A549 (cell line): ENCODE measurements around the gene CTAG2.
"Not testable (repeated sequence)": the region's sequence is repeated elsewhere in the genome, so short reads cannot be mapped to it uniquely, and the experiment has no call there.

Experiments used
- CEBPB ChIP-seq, 2 experiments: fragments of >200 bp in 1 of 2; sonication (Bioruptor Twin) in 1 of 2; formaldehyde crosslinking in 1 of 2; IDR thresholded peaks; 2 replicates each; pipeline ENCODE4 v1.6.1; 2012 to 2016
- EP300 ChIP-seq, 2 experiments: fragments of >200 bp; sonication (Bioruptor Twin); formaldehyde crosslinking; IDR thresholded peaks; 2 replicates in 1 of 2; 3 replicates in 1 of 2; pipeline ENCODE4 v1.6.1; 2016 to 2017
- FOSL2 ChIP-seq, 2 experiments: fragments of 450-650 bp in 1 of 2; fragments of >200 bp in 1 of 2; sonication (Bioruptor Twin) in 1 of 2; formaldehyde crosslinking; IDR thresholded peaks; 2 replicates each; pipeline versions ENCODE4 v1.5.0 to v1.6.1; 2016 to 2020; ENCODE audit warnings: mild to moderate bottlenecking in 1 of 2, moderate library complexity in 1 of 2
- KDM5A ChIP-seq: fragments of 200-600 bp; sonication (generic); IDR thresholded peaks from 2 replicates; pipeline ENCODE4 v1.6.1; 2016; ENCODE audit warnings: antibody characterized with exemption, mild to moderate bottlenecking
- MAFK ChIP-seq: fragments of 450-650 bp; IDR thresholded peaks from 2 replicates; pipeline ENCODE4 v1.6.1; 2014; ENCODE audit not compliant: partially characterized antibody
- MYC ChIP-seq: IDR thresholded peaks from 2 replicates; pipeline ENCODE4 v1.6.1; 2012; ENCODE audit warnings: mild to moderate bottlenecking, inconsistent platforms, low read length, improper control_type of control experiment, borderline replicate concordance
- NR3C1 ChIP-seq: fragments of >200 bp; sonication (Bioruptor Twin); formaldehyde crosslinking; IDR thresholded peaks from 3 replicates; pipeline ENCODE4 v1.6.1; 2017
- POLR2A ChIP-seq: IDR thresholded peaks from 2 replicates; pipeline ENCODE4 v1.6.1; 2012; ENCODE audit warnings: mild to moderate bottlenecking, low read length
- RCOR1 ChIP-seq: fragments of 150-350 bp; IDR thresholded peaks from 2 replicates; pipeline ENCODE4 v1.6.1; 2014; ENCODE audit warnings: antibody characterized with exemption, low read length, low read depth
- TF ChIP-seq, protein P1 (sequence below): IDR thresholded peaks from 2 replicates; pipeline ENCODE4 v1.6.1; 2012
- TF ChIP-seq, protein P2 (sequence below): fragments of >200 bp; sonication (Bioruptor Twin); formaldehyde crosslinking; IDR thresholded peaks from 3 replicates; pipeline ENCODE4 v1.5.1; 2016
- TF ChIP-seq, protein P3 (sequence below): fragments of 200-600 bp; sonication (generic); IDR thresholded peaks from 2 replicates; pipeline ENCODE4 v1.6.1; 2016; ENCODE audit warnings: antibody characterized with exemption, mild to moderate bottlenecking, moderate library complexity

DNA sequence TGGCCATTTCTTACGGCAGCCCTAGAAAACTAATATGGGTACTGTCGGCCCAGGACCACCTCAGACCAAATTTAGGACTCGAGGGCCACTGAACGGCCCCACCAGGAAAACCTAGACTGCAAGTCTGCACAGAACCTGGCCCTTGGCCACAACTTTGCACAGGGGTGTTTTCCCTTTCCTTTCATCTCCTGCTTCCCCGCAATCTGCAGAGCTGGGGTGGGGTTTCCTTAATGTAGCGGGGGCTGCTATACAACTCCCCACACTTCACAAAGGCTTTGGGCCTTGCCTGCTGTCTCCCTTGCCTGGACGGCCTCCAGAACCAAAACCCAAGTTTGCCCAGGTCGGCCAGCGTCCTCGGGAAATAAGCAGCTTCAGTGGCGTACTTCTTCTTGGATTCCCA lies 22.4 kb downstream of the CTAG2 start:
- not testable (repeated sequence) for TF ChIP-seq RCOR1; EP300 (IDR thresholded peaks at IDR 0.05); FOSL2 (IDR thresholded peaks at IDR 0.05); FOSL2 (CRISPR knock-in tag; IDR thresholded peaks at IDR 0.05); NR3C1; POLR2A; MAFK; MYC; CEBPB (IDR thresholded peaks at IDR 0.05); KDM5A
- TF ChIP-seq, protein P1, sequence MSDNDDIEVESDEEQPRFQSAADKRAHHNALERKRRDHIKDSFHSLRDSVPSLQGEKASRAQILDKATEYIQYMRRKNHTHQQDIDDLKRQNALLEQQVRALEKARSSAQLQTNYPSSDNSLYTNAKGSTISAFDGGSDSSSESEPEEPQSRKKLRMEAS, result not testable (repeated sequence)
- TF ChIP-seq, protein P2, sequence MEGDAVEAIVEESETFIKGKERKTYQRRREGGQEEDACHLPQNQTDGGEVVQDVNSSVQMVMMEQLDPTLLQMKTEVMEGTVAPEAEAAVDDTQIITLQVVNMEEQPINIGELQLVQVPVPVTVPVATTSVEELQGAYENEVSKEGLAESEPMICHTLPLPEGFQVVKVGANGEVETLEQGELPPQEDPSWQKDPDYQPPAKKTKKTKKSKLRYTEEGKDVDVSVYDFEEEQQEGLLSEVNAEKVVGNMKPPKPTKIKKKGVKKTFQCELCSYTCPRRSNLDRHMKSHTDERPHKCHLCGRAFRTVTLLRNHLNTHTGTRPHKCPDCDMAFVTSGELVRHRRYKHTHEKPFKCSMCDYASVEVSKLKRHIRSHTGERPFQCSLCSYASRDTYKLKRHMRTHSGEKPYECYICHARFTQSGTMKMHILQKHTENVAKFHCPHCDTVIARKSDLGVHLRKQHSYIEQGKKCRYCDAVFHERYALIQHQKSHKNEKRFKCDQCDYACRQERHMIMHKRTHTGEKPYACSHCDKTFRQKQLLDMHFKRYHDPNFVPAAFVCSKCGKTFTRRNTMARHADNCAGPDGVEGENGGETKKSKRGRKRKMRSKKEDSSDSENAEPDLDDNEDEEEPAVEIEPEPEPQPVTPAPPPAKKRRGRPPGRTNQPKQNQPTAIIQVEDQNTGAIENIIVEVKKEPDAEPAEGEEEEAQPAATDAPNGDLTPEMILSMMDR, result not testable (repeated sequence)
- TF ChIP-seq, protein P3, sequence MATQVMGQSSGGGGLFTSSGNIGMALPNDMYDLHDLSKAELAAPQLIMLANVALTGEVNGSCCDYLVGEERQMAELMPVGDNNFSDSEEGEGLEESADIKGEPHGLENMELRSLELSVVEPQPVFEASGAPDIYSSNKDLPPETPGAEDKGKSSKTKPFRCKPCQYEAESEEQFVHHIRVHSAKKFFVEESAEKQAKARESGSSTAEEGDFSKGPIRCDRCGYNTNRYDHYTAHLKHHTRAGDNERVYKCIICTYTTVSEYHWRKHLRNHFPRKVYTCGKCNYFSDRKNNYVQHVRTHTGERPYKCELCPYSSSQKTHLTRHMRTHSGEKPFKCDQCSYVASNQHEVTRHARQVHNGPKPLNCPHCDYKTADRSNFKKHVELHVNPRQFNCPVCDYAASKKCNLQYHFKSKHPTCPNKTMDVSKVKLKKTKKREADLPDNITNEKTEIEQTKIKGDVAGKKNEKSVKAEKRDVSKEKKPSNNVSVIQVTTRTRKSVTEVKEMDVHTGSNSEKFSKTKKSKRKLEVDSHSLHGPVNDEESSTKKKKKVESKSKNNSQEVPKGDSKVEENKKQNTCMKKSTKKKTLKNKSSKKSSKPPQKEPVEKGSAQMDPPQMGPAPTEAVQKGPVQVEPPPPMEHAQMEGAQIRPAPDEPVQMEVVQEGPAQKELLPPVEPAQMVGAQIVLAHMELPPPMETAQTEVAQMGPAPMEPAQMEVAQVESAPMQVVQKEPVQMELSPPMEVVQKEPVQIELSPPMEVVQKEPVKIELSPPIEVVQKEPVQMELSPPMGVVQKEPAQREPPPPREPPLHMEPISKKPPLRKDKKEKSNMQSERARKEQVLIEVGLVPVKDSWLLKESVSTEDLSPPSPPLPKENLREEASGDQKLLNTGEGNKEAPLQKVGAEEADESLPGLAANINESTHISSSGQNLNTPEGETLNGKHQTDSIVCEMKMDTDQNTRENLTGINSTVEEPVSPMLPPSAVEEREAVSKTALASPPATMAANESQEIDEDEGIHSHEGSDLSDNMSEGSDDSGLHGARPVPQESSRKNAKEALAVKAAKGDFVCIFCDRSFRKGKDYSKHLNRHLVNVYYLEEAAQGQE, result not testable (repeated sequence)
